ENCODE data around the gene SZRD1. TPM values are rescaled to one million over a fixed set of nuclear protein-coding genes. Genes with fewer than 3 reads are reported as not detected.
A peak's percentile ranks its signal among the peaks of the same experiment; 100 is the strongest.

Gene SZRD1
- total and polyA plus RNA-seq, 9 of the 15 experiments (the other 6 are each of a cell fraction or from before 2014, with no cell fraction given): 3.9 to 149 (median 82.5) TPM

- TF ChIP-seq, protein P1, sequence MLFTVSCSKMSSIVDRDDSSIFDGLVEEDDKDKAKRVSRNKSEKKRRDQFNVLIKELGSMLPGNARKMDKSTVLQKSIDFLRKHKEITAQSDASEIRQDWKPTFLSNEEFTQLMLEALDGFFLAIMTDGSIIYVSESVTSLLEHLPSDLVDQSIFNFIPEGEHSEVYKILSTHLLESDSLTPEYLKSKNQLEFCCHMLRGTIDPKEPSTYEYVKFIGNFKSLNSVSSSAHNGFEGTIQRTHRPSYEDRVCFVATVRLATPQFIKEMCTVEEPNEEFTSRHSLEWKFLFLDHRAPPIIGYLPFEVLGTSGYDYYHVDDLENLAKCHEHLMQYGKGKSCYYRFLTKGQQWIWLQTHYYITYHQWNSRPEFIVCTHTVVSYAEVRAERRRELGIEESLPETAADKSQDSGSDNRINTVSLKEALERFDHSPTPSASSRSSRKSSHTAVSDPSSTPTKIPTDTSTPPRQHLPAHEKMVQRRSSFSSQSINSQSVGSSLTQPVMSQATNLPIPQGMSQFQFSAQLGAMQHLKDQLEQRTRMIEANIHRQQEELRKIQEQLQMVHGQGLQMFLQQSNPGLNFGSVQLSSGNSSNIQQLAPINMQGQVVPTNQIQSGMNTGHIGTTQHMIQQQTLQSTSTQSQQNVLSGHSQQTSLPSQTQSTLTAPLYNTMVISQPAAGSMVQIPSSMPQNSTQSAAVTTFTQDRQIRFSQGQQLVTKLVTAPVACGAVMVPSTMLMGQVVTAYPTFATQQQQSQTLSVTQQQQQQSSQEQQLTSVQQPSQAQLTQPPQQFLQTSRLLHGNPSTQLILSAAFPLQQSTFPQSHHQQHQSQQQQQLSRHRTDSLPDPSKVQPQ (CRISPR knock-in tag; IDR thresholded peaks at IDR 0.05; ENCODE audit: borderline replicate concordance): no peak
- TF ChIP-seq JUND (IDR thresholded peaks at IDR 0.05; ENCODE audit: borderline replicate concordance, low read depth, low read length): peak; percentile 82
- TF ChIP-seq JUND (tag; IDR thresholded peaks at IDR 0.05; ENCODE audit: borderline replicate concordance, low read depth, low read length): no peak; the same call in 2 of the 3 replicates
- TF ChIP-seq RB1 (IDR thresholded peaks at IDR 0.05; ENCODE audit: low read depth): peak; percentile 97
- no peak for TF ChIP-seq DACH1 (IDR thresholded peaks at IDR 0.05; ENCODE audit: partially characterized antibody)
- peak; percentile 75; the same call in 1 of the 2 replicates for TF ChIP-seq ZNF431 (CRISPR knock-in tag; IDR thresholded peaks at IDR 0.05)
- TF ChIP-seq HDAC1 (IDR thresholded peaks at IDR 0.05): peak; percentile 37 to 98; a peak in 3 of 4 replicates
- peak; percentile 41; the same call in 1 of the 2 replicates for TF ChIP-seq ZBED1 (IDR thresholded peaks at IDR 0.05)
- TF ChIP-seq PTRF (tag; IDR thresholded peaks at IDR 0.05): no peak
- TF ChIP-seq SREBF1 (IDR thresholded peaks at IDR 0.05; ENCODE audit: borderline replicate concordance, low read depth, low read length): no peak
- TF ChIP-seq, protein P2, sequence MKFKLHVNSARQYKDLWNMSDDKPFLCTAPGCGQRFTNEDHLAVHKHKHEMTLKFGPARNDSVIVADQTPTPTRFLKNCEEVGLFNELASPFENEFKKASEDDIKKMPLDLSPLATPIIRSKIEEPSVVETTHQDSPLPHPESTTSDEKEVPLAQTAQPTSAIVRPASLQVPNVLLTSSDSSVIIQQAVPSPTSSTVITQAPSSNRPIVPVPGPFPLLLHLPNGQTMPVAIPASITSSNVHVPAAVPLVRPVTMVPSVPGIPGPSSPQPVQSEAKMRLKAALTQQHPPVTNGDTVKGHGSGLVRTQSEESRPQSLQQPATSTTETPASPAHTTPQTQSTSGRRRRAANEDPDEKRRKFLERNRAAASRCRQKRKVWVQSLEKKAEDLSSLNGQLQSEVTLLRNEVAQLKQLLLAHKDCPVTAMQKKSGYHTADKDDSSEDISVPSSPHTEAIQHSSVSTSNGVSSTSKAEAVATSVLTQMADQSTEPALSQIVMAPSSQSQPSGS (CRISPR knock-in tag; IDR thresholded peaks at IDR 0.05): no peak
- TF ChIP-seq MAFF (IDR thresholded peaks at IDR 0.05; ENCODE audit: low read length): no peak
- TF ChIP-seq TFE3 (CRISPR knock-in tag; IDR thresholded peaks at IDR 0.05): no peak
- peak; percentile 81 for TF ChIP-seq ZNF592 (IDR thresholded peaks at IDR 0.05)
These were observed 73.6 kb downstream of the SZRD1 start, which contains the start of gene NECAP2 (continued) for GRCh38 chr1:16440470-16441281.
